Measurements from ENCODE around the gene AMFR. TPM values are rescaled to one million over a fixed set of nuclear protein-coding genes. Genes with fewer than 3 reads are reported as not detected.

The AMFR gene
- total RNA-seq, 2 donors from 2014 or later = 87.7 to 130 TPM

DNA sequence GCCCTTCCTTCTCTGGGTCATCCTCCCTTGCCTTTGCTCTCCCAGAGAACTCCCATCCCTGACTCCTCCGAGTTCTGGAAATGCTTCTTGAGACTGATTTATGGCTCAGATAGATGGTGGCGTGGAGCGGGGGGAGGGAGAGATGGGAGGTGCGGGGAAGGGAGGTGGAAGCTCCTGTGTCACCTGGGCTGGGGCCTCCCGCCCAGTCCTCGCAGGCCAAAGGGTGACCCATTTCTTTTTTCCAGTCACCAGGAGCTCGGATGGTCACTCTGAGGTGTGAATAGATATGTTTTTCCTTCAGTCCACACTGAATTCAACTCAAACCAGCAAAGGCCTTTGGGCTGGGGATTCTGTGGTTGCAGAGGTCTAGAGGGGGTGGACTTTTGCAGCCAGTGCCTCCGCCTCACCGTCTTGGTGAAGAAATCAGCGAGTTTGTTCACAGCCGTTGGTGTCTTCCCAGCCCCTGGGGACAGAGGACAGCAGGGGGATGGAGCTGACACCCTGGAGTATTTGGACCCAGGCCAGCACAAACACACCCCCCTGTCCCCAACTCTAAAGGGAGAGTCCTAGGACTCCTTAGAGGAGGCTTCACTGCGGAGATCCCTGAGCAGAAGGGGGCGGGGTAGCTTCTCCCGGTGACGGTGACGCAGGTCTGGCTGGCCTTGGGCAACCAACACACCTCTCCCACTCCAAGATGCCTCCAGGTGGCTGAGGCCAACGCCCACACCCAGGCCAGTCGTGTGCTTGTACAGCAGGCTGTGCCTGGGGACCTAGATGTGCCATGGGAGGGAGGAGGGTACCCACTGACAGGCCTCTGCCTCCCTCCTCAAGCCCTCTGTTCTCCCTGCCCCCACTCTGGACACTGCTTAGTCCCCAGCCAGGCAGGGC is 80.6 kb downstream of the AMFR start:
- Histone ChIP-seq H3K27me3 (no peaks in the 10 kb centered on the region), H3K4me1 (no peaks in the 10 kb centered on the region), H3K4me3 (no peak overlapping the region), H3K9me3 (no peaks in the 10 kb centered on the region), H3K27ac (no peak overlapping the region), H3K36me3 (replicated peaks in 1 of 2; ENCODE audit: insufficient read depth in 1 of 2, low read depth in 2 of 2) (no peaks in the 10 kb centered on the region)
- ATAC-seq = no peak
- TF ChIP-seq, protein P1, sequence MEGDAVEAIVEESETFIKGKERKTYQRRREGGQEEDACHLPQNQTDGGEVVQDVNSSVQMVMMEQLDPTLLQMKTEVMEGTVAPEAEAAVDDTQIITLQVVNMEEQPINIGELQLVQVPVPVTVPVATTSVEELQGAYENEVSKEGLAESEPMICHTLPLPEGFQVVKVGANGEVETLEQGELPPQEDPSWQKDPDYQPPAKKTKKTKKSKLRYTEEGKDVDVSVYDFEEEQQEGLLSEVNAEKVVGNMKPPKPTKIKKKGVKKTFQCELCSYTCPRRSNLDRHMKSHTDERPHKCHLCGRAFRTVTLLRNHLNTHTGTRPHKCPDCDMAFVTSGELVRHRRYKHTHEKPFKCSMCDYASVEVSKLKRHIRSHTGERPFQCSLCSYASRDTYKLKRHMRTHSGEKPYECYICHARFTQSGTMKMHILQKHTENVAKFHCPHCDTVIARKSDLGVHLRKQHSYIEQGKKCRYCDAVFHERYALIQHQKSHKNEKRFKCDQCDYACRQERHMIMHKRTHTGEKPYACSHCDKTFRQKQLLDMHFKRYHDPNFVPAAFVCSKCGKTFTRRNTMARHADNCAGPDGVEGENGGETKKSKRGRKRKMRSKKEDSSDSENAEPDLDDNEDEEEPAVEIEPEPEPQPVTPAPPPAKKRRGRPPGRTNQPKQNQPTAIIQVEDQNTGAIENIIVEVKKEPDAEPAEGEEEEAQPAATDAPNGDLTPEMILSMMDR (IDR thresholded peaks at IDR 0.05) = no peak
- TF ChIP-seq POLR2A (IDR thresholded peaks at IDR 0.05) = no peak
- peak in 3 of 4 donors; percentile 35 to 57 (median 39) for DNase-seq
- intact Hi-C loops (cut with DNase I) = no loop called here
- 64 to 74% methylated on average over 10 to 18 of the region's 18 CpGs for WGBS, 2 donors

DNA sequence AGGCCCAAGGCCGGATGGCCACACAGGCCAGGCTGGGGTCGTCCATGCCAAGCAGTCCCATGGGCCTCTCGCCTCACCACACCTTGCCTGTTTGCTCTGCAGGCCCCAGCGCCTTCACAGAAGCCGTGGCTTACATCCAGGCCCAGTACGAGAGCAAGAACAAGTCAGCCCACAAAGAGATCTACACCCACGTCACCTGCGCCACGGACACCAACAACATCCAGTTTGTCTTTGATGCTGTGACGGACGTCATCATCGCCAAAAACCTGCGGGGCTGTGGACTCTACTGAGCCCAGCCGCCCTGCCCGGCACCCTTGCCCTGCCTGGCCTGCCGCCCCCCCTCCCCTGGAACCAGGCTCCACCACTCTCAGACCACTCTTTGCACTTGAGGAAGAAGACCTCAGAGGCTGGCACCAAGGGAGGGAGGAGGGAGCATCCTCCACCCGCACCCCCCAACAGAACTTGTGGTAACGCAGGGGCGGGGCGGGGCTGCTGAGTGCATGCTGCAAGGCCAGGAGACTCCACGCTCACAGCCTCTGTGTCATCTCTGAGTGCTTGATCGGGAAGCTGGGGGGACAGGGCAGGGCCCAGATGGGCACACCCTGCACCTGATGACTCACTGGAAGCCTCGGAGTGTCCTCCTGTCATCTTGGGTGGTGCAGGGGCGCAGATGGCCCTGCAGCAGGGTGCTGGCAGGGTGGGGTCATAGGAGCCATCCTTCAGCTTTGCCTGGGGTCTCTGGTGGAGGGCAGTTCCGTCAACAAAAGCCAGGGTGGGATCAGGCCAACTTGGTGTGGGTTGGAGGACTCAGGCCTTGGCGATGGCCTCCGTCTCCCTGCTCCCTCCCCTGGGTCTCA is 81.5 kb downstream of the AMFR start:
- DNase-seq (no peak), ATAC-seq (no peak)
- 85 to 88% methylated on average over 14 to 27 of the region's 27 CpGs for WGBS, 2 donors
- no peak overlapping the region for H3K27ac ChIP-seq
- intact Hi-C loops (cut with DNase I) = no loop called here
- H3K36me3 ChIP-seq (replicated peaks in 1 of 2; ENCODE audit: insufficient read depth in 1 of 2, low read depth in 2 of 2) = no peaks in the 10 kb centered on the region
- H3K9me3 ChIP-seq = no peaks in the 10 kb centered on the region
- no peak for TF ChIP-seq POLR2A (IDR thresholded peaks at IDR 0.05)
- TF ChIP-seq, protein P1 (IDR thresholded peaks at IDR 0.05) = no peak
- H3K4me1 ChIP-seq = no peaks in the 10 kb centered on the region
- no peaks in the 10 kb centered on the region for H3K27me3 ChIP-seq
- H3K4me3 ChIP-seq = no peak overlapping the region

DNA sequence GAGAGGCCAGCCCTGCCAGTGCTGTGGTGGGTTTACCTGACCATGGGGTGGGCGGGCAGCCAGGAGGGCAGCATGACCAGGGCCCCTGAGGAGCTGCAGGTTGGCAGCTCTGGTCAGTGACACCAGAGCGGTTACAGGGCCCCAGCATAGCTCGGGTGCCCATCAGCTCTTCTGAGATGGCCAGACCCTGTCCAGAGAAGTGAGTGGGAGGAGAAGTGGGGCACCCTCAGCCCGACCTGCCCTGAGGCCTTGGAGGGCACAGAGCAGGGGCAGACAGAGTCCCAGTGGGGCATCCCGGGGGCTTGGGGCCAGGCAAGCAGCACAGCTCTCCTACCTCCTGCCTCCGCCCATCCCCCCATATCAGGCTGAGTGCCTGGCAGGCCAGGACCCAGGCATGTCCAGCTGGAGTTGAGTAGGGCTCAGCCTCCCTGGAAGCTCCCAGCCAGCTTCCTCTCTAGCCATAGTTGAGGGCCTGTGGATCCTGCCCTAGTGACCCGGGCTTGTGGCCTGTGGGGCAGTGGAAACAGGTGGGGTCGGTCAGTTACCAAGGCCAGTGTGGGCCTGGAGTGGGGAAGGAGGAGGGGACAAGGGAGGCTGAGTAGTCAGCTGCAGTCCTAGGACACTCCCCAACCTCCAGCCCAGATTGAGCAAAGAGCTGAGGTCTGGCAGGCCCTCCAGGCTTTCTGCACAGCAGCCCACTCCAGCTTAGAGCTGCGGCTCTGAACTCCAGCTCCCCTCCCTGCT is 83.5 kb downstream of the AMFR start:
- TF ChIP-seq POLR2A (IDR thresholded peaks at IDR 0.05) = no peak
- TF ChIP-seq, protein P1 (IDR thresholded peaks at IDR 0.05) = no peak
- Histone ChIP-seq H3K9me3 (no peaks in the 10 kb centered on the region), H3K36me3 (replicated peaks in 1 of 2; ENCODE audit: insufficient read depth in 1 of 2, low read depth in 2 of 2) (no peaks in the 10 kb centered on the region), H3K4me1 (no peaks in the 10 kb centered on the region), H3K27me3 (no peaks in the 10 kb centered on the region), H3K4me3 (no peak overlapping the region), H3K27ac (no peak overlapping the region)
- WGBS, 2 donors = 40 to 74% methylated on average over 1 to 9 of the region's 9 CpGs
- no peak for ATAC-seq
- intact Hi-C loops (cut with DNase I) = no loop called here
- no peak for DNase-seq

DNA sequence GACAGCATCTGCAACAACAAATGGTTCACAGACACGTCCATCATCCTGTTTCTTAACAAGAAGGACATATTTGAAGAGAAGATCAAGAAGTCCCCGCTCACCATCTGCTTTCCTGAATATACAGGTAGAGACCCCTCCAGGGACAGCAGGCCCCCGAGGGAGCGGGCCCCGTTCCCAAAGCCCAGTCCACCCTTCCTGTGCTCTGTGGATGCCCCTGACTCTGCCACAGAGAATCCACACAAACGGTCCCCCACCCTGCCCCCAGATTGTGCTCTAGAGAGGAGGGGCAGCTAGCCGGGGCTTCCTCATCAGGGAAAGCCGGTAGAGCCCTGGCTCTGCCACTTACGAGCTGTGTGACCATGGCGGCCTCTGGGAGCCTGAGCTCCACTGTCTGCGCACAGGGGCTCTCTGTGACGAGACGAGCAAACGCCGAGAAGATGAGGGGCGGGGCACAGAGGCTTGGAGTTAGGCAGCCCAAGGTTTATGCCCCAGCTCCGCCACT is 84.4 kb downstream of the AMFR start:
- H3K36me3 ChIP-seq (replicated peaks in 1 of 2; ENCODE audit: insufficient read depth in 1 of 2, low read depth in 2 of 2) = no peaks in the 10 kb centered on the region
- H3K4me1 ChIP-seq = no peaks in the 10 kb centered on the region
- WGBS, 2 donors = 54 to 73% methylated on average over 11 to 17 of the region's 17 CpGs
- no peak for DNase-seq
- TF ChIP-seq, protein P1 (IDR thresholded peaks at IDR 0.05) = no peak
- no peak for TF ChIP-seq POLR2A (IDR thresholded peaks at IDR 0.05)
- H3K27me3 ChIP-seq = no peaks in the 10 kb centered on the region
- no peak overlapping the region for H3K4me3 ChIP-seq
- H3K9me3 ChIP-seq = no peaks in the 10 kb centered on the region
- no peak for ATAC-seq
- H3K27ac ChIP-seq = no peak overlapping the region
- intact Hi-C loops (cut with DNase I) = no loop called here
